OCI-LY3 (cell line): ENCODE results near the gene ROBO1.

Source experiments
- H2AFZ ChIP-seq: fragments of 200-600, 300-600 bp; shearing (Covaris generic); 2 replicates; pipeline ENCODE4 v1.6.0; 2014; ENCODE audit warnings: antibody characterized with exemption, low read depth, low read length
- H3K27ac ChIP-seq: fragments of 200-600, 300-600 bp; sonication (generic); 2 replicates; pipeline ENCODE4 v1.5.1; 2014; ENCODE audit warnings: mild to moderate bottlenecking, low read length, moderate library complexity, mixed read lengths
- H3K27me3 ChIP-seq: fragments of 200-600, 300-600 bp; sonication (generic); 2 replicates; pipeline ENCODE4 v1.6.1; 2014; ENCODE audit warnings: low read depth, low read length, mixed read lengths
- H3K36me3 ChIP-seq: fragments of 200-600, 300-600 bp; sonication (generic); replicated peaks from 2 replicates; pipeline ENCODE3; 2014; ENCODE audit warnings: low read depth, low read length, mixed read lengths
- H3K4me1 ChIP-seq: fragments of 300-600, 200-600 bp; sonication (generic); 2 replicates; pipeline ENCODE4 v1.6.1; 2014; ENCODE audit warnings: low read length, mixed read lengths
- H3K4me2 ChIP-seq: fragments of 200-600, 300-600 bp; sonication (generic); 2 replicates; pipeline ENCODE4 v1.6.1; 2014; ENCODE audit warnings: low read length, mixed read lengths
- H3K4me3 ChIP-seq: fragments of 300-600, 200-600 bp; sonication (generic); 2 replicates; pipeline ENCODE4 v1.5.1; 2014; ENCODE audit warnings: antibody characterized with exemption, mild to moderate bottlenecking, low read length, moderate library complexity
- H3K79me2 ChIP-seq: fragments of 300-600, 200-600 bp; shearing (Covaris generic); 2 replicates; pipeline ENCODE4 v1.6.1; 2014; ENCODE audit warnings: mild to moderate bottlenecking, low read length, mixed read lengths
- H3K9ac ChIP-seq: fragments of 300-600, 200-600 bp; shearing (Covaris generic); 2 replicates; pipeline ENCODE4 v1.6.0; 2014; ENCODE audit warnings: mild to moderate bottlenecking, low read length, moderate library complexity
- H3K9me3 ChIP-seq: fragments of 200-600, 300-600 bp; shearing (Covaris generic); 2 replicates; pipeline ENCODE4 v1.6.1; 2014; ENCODE audit warnings: low read length, mixed read lengths; ENCODE audit not compliant: insufficient read depth
- H4K20me1 ChIP-seq: fragments of 200-600, 300-600 bp; sonication (generic); 2 replicates; pipeline ENCODE4 v1.6.1; 2016; ENCODE audit warnings: low read length, mixed read lengths; ENCODE audit not compliant: insufficient read depth
- EZH2phosphoT487 ChIP-seq: fragments of 200-600 bp; shearing (Covaris generic); IDR thresholded peaks from 2 replicates; pipeline ENCODE4 v1.6.1; 2018; ENCODE audit warnings: antibody characterized with exemption, mixed run types, low read depth
- TF ChIP-seq, protein P1 (sequence below): fragments of 200-600, 300-600 bp; sonication (generic); IDR thresholded peaks from 2 replicates; pipeline ENCODE4 v1.5.1; 2014; ENCODE audit warnings: antibody characterized with exemption, low read length, low read depth

ROBO1 gene

DNA sequence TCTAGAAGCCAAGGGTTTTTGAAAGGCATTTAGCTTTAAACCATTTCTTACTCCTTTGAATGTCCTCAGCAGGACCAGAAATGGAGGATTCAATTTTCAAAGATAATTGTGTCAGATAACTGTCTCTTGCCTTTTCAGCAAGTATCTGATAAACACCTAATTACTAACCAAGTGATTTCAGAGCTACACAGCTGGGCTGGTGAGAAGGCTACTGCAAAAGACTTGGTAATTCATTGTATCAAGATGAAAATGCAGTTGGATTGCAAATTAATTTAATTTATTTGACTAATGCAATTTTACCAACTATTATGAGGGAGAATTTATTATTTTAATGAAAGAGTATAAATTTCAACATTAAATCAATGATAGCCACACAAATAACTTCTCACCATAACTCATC, 165.4 kb downstream of the ROBO1 start:
- Histone ChIP-seq H3K79me2 (no peaks in the 10 kb centered on the region), H3K4me3 (no peak overlapping the region)
- TF ChIP-seq, protein P1, sequence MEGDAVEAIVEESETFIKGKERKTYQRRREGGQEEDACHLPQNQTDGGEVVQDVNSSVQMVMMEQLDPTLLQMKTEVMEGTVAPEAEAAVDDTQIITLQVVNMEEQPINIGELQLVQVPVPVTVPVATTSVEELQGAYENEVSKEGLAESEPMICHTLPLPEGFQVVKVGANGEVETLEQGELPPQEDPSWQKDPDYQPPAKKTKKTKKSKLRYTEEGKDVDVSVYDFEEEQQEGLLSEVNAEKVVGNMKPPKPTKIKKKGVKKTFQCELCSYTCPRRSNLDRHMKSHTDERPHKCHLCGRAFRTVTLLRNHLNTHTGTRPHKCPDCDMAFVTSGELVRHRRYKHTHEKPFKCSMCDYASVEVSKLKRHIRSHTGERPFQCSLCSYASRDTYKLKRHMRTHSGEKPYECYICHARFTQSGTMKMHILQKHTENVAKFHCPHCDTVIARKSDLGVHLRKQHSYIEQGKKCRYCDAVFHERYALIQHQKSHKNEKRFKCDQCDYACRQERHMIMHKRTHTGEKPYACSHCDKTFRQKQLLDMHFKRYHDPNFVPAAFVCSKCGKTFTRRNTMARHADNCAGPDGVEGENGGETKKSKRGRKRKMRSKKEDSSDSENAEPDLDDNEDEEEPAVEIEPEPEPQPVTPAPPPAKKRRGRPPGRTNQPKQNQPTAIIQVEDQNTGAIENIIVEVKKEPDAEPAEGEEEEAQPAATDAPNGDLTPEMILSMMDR, result no peak
- no peak for TF ChIP-seq EZH2phosphoT487

DNA sequence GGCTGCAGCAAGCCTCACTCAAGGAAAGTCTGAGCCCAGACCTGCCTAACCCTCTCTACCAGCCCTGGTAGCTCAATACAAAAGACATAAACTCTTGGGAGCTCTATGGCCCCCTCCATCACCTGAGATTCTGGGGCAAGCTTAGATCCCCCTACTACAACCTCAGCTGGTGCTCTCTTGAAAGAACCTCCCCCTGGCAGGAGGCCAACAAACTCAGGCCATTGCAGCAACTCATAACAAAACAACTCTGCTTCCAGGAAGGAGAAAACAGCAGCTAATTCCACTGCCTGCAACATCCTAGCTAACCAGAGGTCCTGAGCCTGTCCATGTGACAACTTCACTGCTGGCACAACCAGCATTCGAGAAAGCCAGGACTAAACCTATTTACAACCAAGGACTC, 169.2 kb downstream of the ROBO1 start:
- Histone ChIP-seq H3K9ac (no peak overlapping the region), H3K4me1 (no peaks in the 10 kb centered on the region), H3K36me3 (no peaks in the 10 kb centered on the region), H3K79me2 (no peaks in the 10 kb centered on the region), H3K27ac (no peak overlapping the region), H2AFZ (no peak overlapping the region), H3K4me3 (no peak overlapping the region), H3K9me3 (no peaks in the 10 kb centered on the region; the same call in 1 of the 2 replicates), H3K4me2 (no peak overlapping the region), H4K20me1 (no peaks in the 10 kb centered on the region), H3K27me3 (no peaks in the 10 kb centered on the region)
- no peak for TF ChIP-seq EZH2phosphoT487
- TF ChIP-seq, protein P1, result no peak

More for the DNA sequence above, 165.4 kb downstream of the ROBO1 start:
- Histone ChIP-seq H4K20me1 (no peaks in the 10 kb centered on the region), H3K9me3 (no peaks in the 10 kb centered on the region), H3K27me3 (no peaks in the 10 kb centered on the region), H3K36me3 (no peaks in the 10 kb centered on the region), H3K4me2 (no peak overlapping the region), H3K4me1 (no peaks in the 10 kb centered on the region), H3K9ac (no peak overlapping the region), H3K27ac (no peak overlapping the region), H2AFZ (no peak overlapping the region)

DNA sequence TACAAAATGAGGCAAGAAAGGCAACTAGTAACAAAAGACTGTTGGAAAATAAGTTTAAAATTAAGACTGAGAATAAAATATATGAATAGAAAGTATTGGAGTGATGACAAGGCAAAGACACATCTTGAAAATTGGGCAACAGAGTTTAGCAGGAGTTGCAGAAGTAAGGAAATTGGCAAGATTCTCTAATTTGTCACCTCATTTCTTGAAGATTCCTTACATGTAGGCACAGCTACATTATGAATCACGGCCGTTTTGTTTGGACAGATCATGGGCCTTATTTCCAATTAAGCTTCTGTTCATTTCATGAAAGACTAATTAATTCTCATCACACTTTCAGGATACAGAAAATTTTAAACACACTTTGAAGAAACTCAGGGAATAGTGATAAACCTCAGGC, 170.1 kb downstream of the ROBO1 start:
- TF ChIP-seq, protein P1, result no peak
- no peak for TF ChIP-seq EZH2phosphoT487
- Histone ChIP-seq H3K4me2 (no peak overlapping the region), H3K9ac (no peak overlapping the region), H3K79me2 (no peaks in the 10 kb centered on the region), H3K36me3 (no peaks in the 10 kb centered on the region), H3K27ac (no peak overlapping the region), H3K4me1 (no peaks in the 10 kb centered on the region), H3K27me3 (no peaks in the 10 kb centered on the region), H3K4me3 (no peak overlapping the region), H2AFZ (no peak overlapping the region), H3K9me3 (no peaks in the 10 kb centered on the region; the same call in 1 of the 2 replicates), H4K20me1 (no peaks in the 10 kb centered on the region)

DNA sequence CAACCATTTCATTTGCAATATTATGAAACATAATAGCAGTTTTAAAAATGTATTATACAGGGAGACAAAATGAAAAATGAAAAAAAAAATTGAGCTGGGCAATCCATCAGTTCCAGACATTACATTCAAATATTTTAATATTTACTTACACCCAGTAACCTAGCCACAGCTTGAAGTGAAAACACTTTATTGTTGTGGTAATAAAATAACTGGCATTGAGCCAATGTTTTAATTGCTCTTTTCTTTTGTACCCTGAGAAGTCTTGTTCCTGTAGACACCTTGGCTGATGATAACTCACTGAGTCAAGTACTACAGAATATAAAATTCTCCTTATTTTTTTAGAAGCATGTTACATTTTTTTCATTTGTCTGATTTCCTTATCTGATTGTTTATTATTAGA, 180.6 kb downstream of the ROBO1 start:
- Histone ChIP-seq H3K4me1 (no peaks in the 10 kb centered on the region), H3K36me3 (no peaks in the 10 kb centered on the region), H2AFZ (no peak overlapping the region), H3K4me3 (no peak overlapping the region), H4K20me1 (no peaks in the 10 kb centered on the region), H3K9me3 (no peaks in the 10 kb centered on the region), H3K9ac (no peak overlapping the region), H3K4me2 (no peak overlapping the region), H3K79me2 (no peaks in the 10 kb centered on the region), H3K27ac (no peak overlapping the region), H3K27me3 (no peaks in the 10 kb centered on the region)
- TF ChIP-seq, protein P1, result no peak
- no peak for TF ChIP-seq EZH2phosphoT487
